Naive thymus-derived CD8-positive, alpha-beta T cell (primary cell): ENCODE results near the gene OGDH. TPM values are rescaled to one million over a fixed set of nuclear protein-coding genes. Genes with fewer than 3 reads are reported as not detected.
A peak's percentile ranks its signal among the peaks of the same experiment; 100 is the strongest.

Experiments used
- ATAC-seq, 2 donors: fragments of 150-1000 bp; cut with Tn5 transposase in 1 of 2; sonication (Bioruptor Pico), chemical (Tn5 transposase) in 1 of 2; 1 replicate in 1 of 2; 2 replicates in 1 of 2; pipeline ENCODE4 v1.10.0; 2021; ENCODE audit warnings: mild to moderate bottlenecking in 2 of 2, moderate library complexity in 2 of 2
- POLR2A ChIA-PET: fragments of 350-600 bp; sonication (Branson Sonifier 250); formaldehyde crosslinking; loops from one replicate; lab custom pipeline; 2021; ENCODE audit warnings: antibody characterized with exemption; lab: Charles Lee
- DNase-seq, 10 donors: peaks; one replicate each; pipeline versions ENCODE4 v3.0.0 to v3.0.0-alpha.2; 2020 to 2022
- H3K27ac Mint-ChIP-seq, 10 donors: one replicate each; pipeline ENCODE4 v1.8.0; 2020 to 2022; ENCODE audit warnings: mild to moderate bottlenecking in 10 of 10, mixed read lengths in 10 of 10, moderate library complexity in 4 of 10, inconsistent platforms in 1 of 10
- H3K27me3 Mint-ChIP-seq, 5 donors: one replicate each; pipeline ENCODE4 v1.8.0; 2021 to 2022; ENCODE audit warnings: mixed read lengths in 5 of 5
- H3K36me3 Mint-ChIP-seq, 3 donors: one replicate each; pipeline ENCODE4 v1.8.0; 2020 to 2022; ENCODE audit warnings: mixed read lengths in 3 of 3, mild to moderate bottlenecking in 2 of 3, inconsistent platforms in 1 of 3
- H3K4me1 Mint-ChIP-seq, 4 donors: one replicate each; pipeline ENCODE4 v1.8.0; 2021 to 2022; ENCODE audit warnings: mixed read lengths in 4 of 4
- H3K4me3 Mint-ChIP-seq, 10 donors: one replicate each; pipeline ENCODE4 v1.8.0; 2020 to 2022; ENCODE audit warnings: mild to moderate bottlenecking in 10 of 10, mixed read lengths in 10 of 10, moderate library complexity in 6 of 10, inconsistent platforms in 1 of 10
- H3K9me3 Mint-ChIP-seq, 9 donors: one replicate each; pipeline ENCODE4 v1.8.0; 2020 to 2022; ENCODE audit warnings: mixed read lengths in 9 of 9, mild to moderate bottlenecking in 3 of 9, inconsistent platforms in 1 of 9, moderate library complexity in 1 of 9
- polyA plus RNA-seq, 3 donors: library from polyadenylated mRNA; unstranded; fragments of 300-500 nt; fragmentation: Illumina TruSeq; gene quantifications; one replicate each; pipeline ENCODE4 v1.2.3, GENCODE V29; 2021
- total RNA-seq, 8 experiments: library from RNA in 2 of 8; stranded (reverse) in 2 of 8; gene quantifications; one replicate each; pipeline ENCODE4 v1.2.3 and lab custom pipeline; 2021 to 2026

OGDH gene
- total and polyA plus RNA-seq, 5 experiments from 2014 or later: 23.9 to 67.5 (median 30.6) TPM

GRCh38 chr7:44664780-44665461 is 58.5 kb downstream of the OGDH start:
- Mint-ChIP-seq H3K4me1 (peaks cover 0 to 5% (median 4%) of the 10 kb centered on the region in 4 donors), H3K27ac (peak overlapping the region in 1 of 10 donors; percentile 3), H3K36me3 (peaks cover 14 to 74% (median 32%) of the 10 kb centered on the region in 3 donors), H3K27me3 (no peaks in the 10 kb centered on the region), H3K4me3 (no peak overlapping the region), H3K9me3 (peaks cover 0 to 14% (median 5%) of the 10 kb centered on the region in 9 donors)
- POLR2A ChIA-PET: no interaction called here
- ATAC-seq (no peak), DNase-seq (no peak)

- Mint-ChIP-seq H3K27me3 (no peaks in the 10 kb centered on the region), H3K27ac (peak overlapping the region in 1 of 10 donors; percentile 31), H3K4me3 (no peak overlapping the region), H3K36me3 (peaks cover 6 to 71% (median 27%) of the 10 kb centered on the region in 3 donors), H3K9me3 (peaks cover 0 to 8% (median 5%) of the 10 kb centered on the region in 9 donors), H3K4me1 (peaks cover 0 to 5% (median 5%) of the 10 kb centered on the region in 4 donors)
- DNase-seq (no peak), ATAC-seq (no peak)
- POLR2A ChIA-PET: no interaction called here
These were observed 59.2 kb downstream of the OGDH start for GRCh38 chr7:44665531-44666213.

GRCh38 chr7:44666566-44666965 is 60.1 kb downstream of the OGDH start:
- POLR2A ChIA-PET: no interaction called here
- peaks cover 0 to 3% (median 0%) of the 10 kb centered on the region in 9 donors for H3K9me3 Mint-ChIP-seq
- peaks cover 0 to 69% (median 21%) of the 10 kb centered on the region in 3 donors for H3K36me3 Mint-ChIP-seq
- peak overlapping the region in 2 of 10 donors; percentile 42 to 58 for H3K27ac Mint-ChIP-seq
- no peak for ATAC-seq
- no peak for DNase-seq
- no peak overlapping the region for H3K4me3 Mint-ChIP-seq
- H3K27me3 Mint-ChIP-seq: no peaks in the 10 kb centered on the region
- peaks cover 0 to 5% (median 5%) of the 10 kb centered on the region in 4 donors for H3K4me1 Mint-ChIP-seq

- POLR2A ChIA-PET: no interaction called here
- Mint-ChIP-seq H3K36me3 (peaks cover 0 to 64% (median 19%) of the 10 kb centered on the region in 3 donors), H3K4me1 (peaks cover 0 to 5% (median 3%) of the 10 kb centered on the region in 4 donors), H3K27ac (peak overlapping the region in 2 of 10 donors; percentile 21 to 58), H3K27me3 (no peaks in the 10 kb centered on the region), H3K9me3 (peaks cover 0 to 1% (median 0%) of the 10 kb centered on the region in 9 donors), H3K4me3 (no peak overlapping the region)
- no peak for DNase-seq
- no peak for ATAC-seq
These were observed 60.8 kb downstream of the OGDH start for GRCh38 chr7:44667190-44667589.

GRCh38 chr7:44671069-44671468 is 64.6 kb downstream of the OGDH start:
- POLR2A ChIA-PET: no interaction called here
- peaks cover 0 to 61% (median 15%) of the 10 kb centered on the region in 3 donors for H3K36me3 Mint-ChIP-seq
- peak overlapping the region in 5 of 10 donors; percentile 13 to 78 (median 63) for H3K27ac Mint-ChIP-seq
- H3K4me3 Mint-ChIP-seq: no peak overlapping the region
- peaks cover 0 to 2% (median under 1%) of the 10 kb centered on the region in 4 donors for H3K4me1 Mint-ChIP-seq
- ATAC-seq: no peak
- DNase-seq: no peak
- no peaks in the 10 kb centered on the region for H3K27me3 Mint-ChIP-seq
- H3K9me3 Mint-ChIP-seq: no peaks in the 10 kb centered on the region

- Mint-ChIP-seq H3K4me1 (peaks cover 0 to 7% (median 0%) of the 10 kb centered on the region in 4 donors), H3K27ac (peak overlapping the region in 1 of 10 donors; percentile 43), H3K36me3 (peaks cover 0 to 51% (median 7%) of the 10 kb centered on the region in 3 donors), H3K9me3 (no peaks in the 10 kb centered on the region), H3K27me3 (no peaks in the 10 kb centered on the region), H3K4me3 (no peak overlapping the region)
- POLR2A ChIA-PET: no interaction called here
- no peak for DNase-seq
- no peak for ATAC-seq
These were observed 66.9 kb downstream of the OGDH start for GRCh38 chr7:44673324-44673723.

- DNase-seq (no peak), ATAC-seq (no peak)
- Mint-ChIP-seq H3K27me3 (no peaks in the 10 kb centered on the region), H3K36me3 (peaks cover 0 to 50% (median 7%) of the 10 kb centered on the region in 3 donors), H3K4me1 (peaks cover 0 to 7% (median 0%) of the 10 kb centered on the region in 4 donors), H3K9me3 (no peaks in the 10 kb centered on the region), H3K4me3 (no peak overlapping the region), H3K27ac (peak overlapping the region in 1 of 10 donors; percentile 66)
- POLR2A ChIA-PET: no interaction called here
These were observed 67.3 kb downstream of the OGDH start for GRCh38 chr7:44673771-44674170.

GRCh38 chr7:44674381-44674780 is 68.0 kb downstream of the OGDH start:
- Mint-ChIP-seq H3K27me3 (no peaks in the 10 kb centered on the region), H3K27ac (peak overlapping the region in 1 of 10 donors; percentile 13), H3K9me3 (no peaks in the 10 kb centered on the region), H3K36me3 (peaks cover 0 to 54% (median 10%) of the 10 kb centered on the region in 3 donors), H3K4me1 (peaks cover 0 to 7% (median 0%) of the 10 kb centered on the region in 4 donors), H3K4me3 (no peak overlapping the region)
- POLR2A ChIA-PET: no interaction called here
- DNase-seq: no peak
- no peak for ATAC-seq

GRCh38 chr7:44676776-44677175 is 70.3 kb downstream of the OGDH start:
- Mint-ChIP-seq H3K27ac (peak overlapping the region in 4 of 10 donors; percentile 0 to 66 (median 40)), H3K4me1 (peaks cover 0 to 5% (median 0%) of the 10 kb centered on the region in 4 donors)

GRCh38 chr7:44678101-44678470 is 71.7 kb downstream of the OGDH start:
- no peak for ATAC-seq
- POLR2A ChIA-PET: no interaction called here
- DNase-seq: no peak
- H3K36me3 Mint-ChIP-seq: peaks cover 0 to 70% (median 9%) of the 10 kb centered on the region in 3 donors
- peak overlapping the region in 2 of 10 donors; percentile 76 to 82 for H3K27ac Mint-ChIP-seq
- no peaks in the 10 kb centered on the region for H3K27me3 Mint-ChIP-seq
- peaks cover 0 to 5% (median 0%) of the 10 kb centered on the region in 4 donors for H3K4me1 Mint-ChIP-seq
- no peaks in the 10 kb centered on the region for H3K9me3 Mint-ChIP-seq
- no peak overlapping the region for H3K4me3 Mint-ChIP-seq

More at GRCh38 chr7:44676776-44677175, 70.3 kb downstream of the OGDH start:
- DNase-seq (no peak), ATAC-seq (no peak)
- POLR2A ChIA-PET: no interaction called here
- Mint-ChIP-seq H3K27me3 (no peaks in the 10 kb centered on the region), H3K9me3 (no peaks in the 10 kb centered on the region), H3K4me3 (no peak overlapping the region), H3K36me3 (peaks cover 0 to 61% (median 9%) of the 10 kb centered on the region in 3 donors)

GRCh38 chr7:44678471-44679179 is 72.2 kb downstream of the OGDH start:
- POLR2A ChIA-PET: no interaction called here
- Mint-ChIP-seq H3K9me3 (no peaks in the 10 kb centered on the region), H3K4me3 (no peak overlapping the region), H3K27ac (peak overlapping the region in 6 of 10 donors; percentile 37 to 82 (median 72)), H3K36me3 (peaks cover 0 to 71% (median 7%) of the 10 kb centered on the region in 3 donors), H3K27me3 (no peaks in the 10 kb centered on the region), H3K4me1 (peaks cover 0 to 5% (median 0%) of the 10 kb centered on the region in 4 donors)
- no peak for ATAC-seq
- DNase-seq: no peak

GRCh38 chr7:44681645-44682044 is 75.2 kb downstream of the OGDH start:
- Mint-ChIP-seq H3K4me1 (peaks cover 0 to 4% (median 0%) of the 10 kb centered on the region in 4 donors), H3K4me3 (no peak overlapping the region), H3K9me3 (no peaks in the 10 kb centered on the region), H3K27me3 (no peaks in the 10 kb centered on the region), H3K27ac (peak overlapping the region in 1 of 10 donors; percentile 77), H3K36me3 (peaks cover 0 to 66% (median 7%) of the 10 kb centered on the region in 3 donors)
- DNase-seq: no peak
- POLR2A ChIA-PET: interaction anchor here (0.7 kb wide), 1 partner anchor 74 kb away, joined by 4 read pairs; no protein-coding TSS in a partner anchor
- ATAC-seq: no peak
